Right cardiac atrium (tissue), 5 donors: Measurements from ENCODE around the gene MYOZ2. TPM values are rescaled to one million over a fixed set of nuclear protein-coding genes. Genes with fewer than 3 reads are reported as not detected.

Source experiments
- ATAC-seq, 2 donors: fragments of 200-7000 bp; cut with Tn5 transposase; one replicate each; pipeline versions ENCODE4 v1.8.0 to v1.9.1; 2020; ENCODE audit warnings: moderate library complexity in 2 of 2, mild to moderate bottlenecking in 1 of 2
- DNase-seq, 3 donors: peaks; one replicate each; pipeline ENCODE4 v3.0.0-alpha.2; 2020
- H3K27ac ChIP-seq: one replicate; pipeline ENCODE4 v1.5.1; 2013; ENCODE audit warnings: mild to moderate bottlenecking, low read length, control low read depth, moderate library complexity
- H3K27me3 ChIP-seq: one replicate; pipeline ENCODE4 v1.6.1; 2013; ENCODE audit not compliant: control insufficient read depth, insufficient read depth
- H3K4me1 ChIP-seq: one replicate; pipeline ENCODE4 v1.6.1; 2013; ENCODE audit warnings: low read length; ENCODE audit not compliant: control insufficient read depth, insufficient read depth
- H3K4me3 ChIP-seq: one replicate; pipeline ENCODE4 v1.5.1; 2013; ENCODE audit warnings: low read length, control low read depth
- H3K9me3 ChIP-seq: one replicate; pipeline ENCODE4 v1.6.1; 2013; ENCODE audit warnings: low read length; ENCODE audit not compliant: control insufficient read depth
- WGBS: extraction: QIAGEN DNeasy Blood & Tissue Kit; methylation state at CpG from one replicate; pipeline ENCODE4 v1.1.7; 2013; 5-methylcytosine and 5-hydroxymethylcytosine counted together
- intact Hi-C, 4 donors: fragments of 100-400 bp; cut with DNase I; formaldehyde crosslinking; loops; one replicate each; pipeline versions ENCODE4 v1.11.0 to v1.14.0; 2022 to 2023
- long read RNA-seq, 4 donors: library from polyadenylated mRNA; unstranded; transcript quantifications; one replicate each; pipeline ENCODE4 v2.0.0, GENCODE V29; 2020 to 2021
- polyA plus RNA-seq: library from polyadenylated mRNA; stranded (reverse); fragments of 200-250 nt; gene quantifications from one replicate; pipeline ENCODE4 v1.2.3, GENCODE V29; 2013
- total RNA-seq, 4 donors: library from RNA; stranded (reverse); fragmentation: NEBNext Ultra II Directional; extraction: Animal tissue kit (Norgen Biotek cat#: 25700); gene quantifications; one replicate each; pipeline ENCODE4 v1.2.1, GENCODE V29; 2021
- donor health status: healthy with polysubstance abuse.
- donor health status: DM: no; HTN: yes; CAD: no.
- donor health status: DM: no; HTN: no; CAD: no.
- donor health status: DM: no; HTN: yes; CAD: no; lungs with severe emphysema.
- donor health status: DM: yes; HTN: yes; CAD: no.

MYOZ2 gene
- 100 to 1,000 TPM; 506 to 683 (median 614) TPM for total RNA-seq
- 709 TPM for polyA plus RNA-seq
- long read RNA-seq, donor 1, transcript MYOZ2-201 (6 exons, 2,597 nt): major isoform, 608 of 655 reads
- long read RNA-seq, donor 1, partial matches to known transcripts: 17 of 655 reads
- long read RNA-seq, donor 1, other reads (novel, unspliced or antisense): 30 of 655 reads
- long read RNA-seq, donor 2, transcript MYOZ2-201 (6 exons, 2,597 nt): major isoform, 316 of 350 reads
- long read RNA-seq, donor 2, partial matches to known transcripts: 17 of 350 reads
- long read RNA-seq, donor 2, other reads (novel, unspliced or antisense): 17 of 350 reads
- long read RNA-seq, donor 3, transcript MYOZ2-201 (6 exons, 2,597 nt): major isoform, 891 of 1,179 reads
- long read RNA-seq, donor 3, partial matches to known transcripts: 220 of 1,179 reads
- long read RNA-seq, donor 3, other reads (novel, unspliced or antisense): 68 of 1,179 reads
- long read RNA-seq, donor 4, transcript MYOZ2-201 (6 exons, 2,597 nt): major isoform, 425 of 449 reads
- long read RNA-seq, donor 4, partial matches to known transcripts: 8 of 449 reads
- long read RNA-seq, donor 4, other reads (novel, unspliced or antisense): 16 of 449 reads

DNA sequence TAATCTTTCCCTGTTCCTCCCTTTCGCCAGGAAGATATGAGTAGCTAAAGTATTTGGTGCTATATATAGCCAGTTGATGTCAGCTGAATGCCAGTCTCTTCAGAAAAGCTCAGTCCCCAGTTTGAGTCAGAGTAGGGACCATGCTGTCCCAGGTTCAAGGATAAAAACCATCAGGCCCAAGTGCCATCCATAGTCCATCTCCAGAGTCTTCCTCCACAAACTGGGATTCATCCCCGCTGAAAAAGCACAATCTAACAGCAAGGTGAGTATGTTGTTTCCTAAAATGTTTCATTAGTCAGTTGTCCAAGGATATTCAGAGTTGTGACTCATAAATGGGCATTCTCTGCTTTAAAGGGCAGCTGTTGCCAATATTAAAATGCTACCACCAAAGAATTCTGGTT lies at the start of gene MYOZ2:
MYOZ2 (plus strand) TSS at position 112 of the 401 bp plus-strand sequence. CDS start 694 bp downstream, outside the sequence.
- WGBS: 48% methylated on average over 2 of the region's 2 CpGs

DNA sequence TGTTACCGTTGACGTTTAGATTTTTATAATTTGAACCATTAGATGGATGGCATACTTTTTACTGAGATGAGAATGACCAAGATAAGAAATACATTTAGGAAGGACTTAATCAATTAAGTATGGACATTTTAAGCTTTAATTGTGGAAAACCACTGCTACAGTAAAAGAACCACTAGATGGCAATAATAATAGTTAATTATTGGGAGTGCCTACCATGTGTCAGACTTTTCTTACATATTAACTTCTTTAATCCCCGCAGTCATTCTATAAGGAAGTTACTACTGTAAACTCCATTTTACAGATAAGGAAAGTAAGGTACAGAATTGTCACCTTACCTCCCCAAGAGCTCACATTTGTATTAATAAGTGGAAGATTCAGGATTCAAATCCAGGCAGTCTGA lies 48.5 kb upstream of the MYOZ2 start:
- no peaks in the 10 kb centered on the region for H3K27me3 ChIP-seq
- no peak overlapping the region for H3K4me3 ChIP-seq
- no peaks in the 10 kb centered on the region for H3K9me3 ChIP-seq
- peaks cover under 1% of the 10 kb centered on the region for H3K4me1 ChIP-seq
- DNase-seq: no peak
- intact Hi-C loops: no loop called here
- 79% methylated on average over 3 of the region's 3 CpGs for WGBS
- peak in 1 of 2 donors; percentile 34 for ATAC-seq
- no peak overlapping the region for H3K27ac ChIP-seq

More for the DNA sequence above, at the start of gene MYOZ2:
- no peaks in the 10 kb centered on the region for H3K27me3 ChIP-seq
- H3K4me3 ChIP-seq: peak within 1 kb of the TSS; percentile 70
- ATAC-seq (peak; percentile 87), DNase-seq (no peak)
- peak within 1 kb of the TSS; percentile 92 for H3K27ac ChIP-seq
- intact Hi-C loops: loop anchor here in 1 of 4 donors (10.0 kb wide), 1 partner anchor 91 kb away; no protein-coding TSS in a partner anchor
- peaks cover 7% of the 10 kb centered on the region for H3K4me1 ChIP-seq
- no peaks in the 10 kb centered on the region for H3K9me3 ChIP-seq

DNA sequence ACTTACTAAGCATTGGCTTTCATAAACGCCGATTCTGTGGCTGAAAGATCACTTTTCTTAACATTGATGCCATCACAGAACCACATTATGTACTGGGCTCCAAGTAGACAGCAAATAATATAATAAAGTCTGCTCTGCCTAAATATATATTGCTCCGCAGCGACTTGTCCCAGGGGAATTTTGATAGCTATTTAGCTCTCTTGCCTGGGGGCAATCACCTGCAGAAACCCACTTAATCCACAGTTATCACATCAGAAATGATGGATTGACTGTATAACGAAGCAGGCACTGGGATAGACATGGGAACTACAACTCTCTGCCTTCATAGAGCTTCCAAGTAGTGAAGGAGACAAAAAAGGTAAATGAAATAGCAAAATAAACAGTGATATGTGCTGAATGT lies 48.0 kb upstream of the MYOZ2 start:
- DNase-seq: no peak
- intact Hi-C loops: no loop called here

DNA sequence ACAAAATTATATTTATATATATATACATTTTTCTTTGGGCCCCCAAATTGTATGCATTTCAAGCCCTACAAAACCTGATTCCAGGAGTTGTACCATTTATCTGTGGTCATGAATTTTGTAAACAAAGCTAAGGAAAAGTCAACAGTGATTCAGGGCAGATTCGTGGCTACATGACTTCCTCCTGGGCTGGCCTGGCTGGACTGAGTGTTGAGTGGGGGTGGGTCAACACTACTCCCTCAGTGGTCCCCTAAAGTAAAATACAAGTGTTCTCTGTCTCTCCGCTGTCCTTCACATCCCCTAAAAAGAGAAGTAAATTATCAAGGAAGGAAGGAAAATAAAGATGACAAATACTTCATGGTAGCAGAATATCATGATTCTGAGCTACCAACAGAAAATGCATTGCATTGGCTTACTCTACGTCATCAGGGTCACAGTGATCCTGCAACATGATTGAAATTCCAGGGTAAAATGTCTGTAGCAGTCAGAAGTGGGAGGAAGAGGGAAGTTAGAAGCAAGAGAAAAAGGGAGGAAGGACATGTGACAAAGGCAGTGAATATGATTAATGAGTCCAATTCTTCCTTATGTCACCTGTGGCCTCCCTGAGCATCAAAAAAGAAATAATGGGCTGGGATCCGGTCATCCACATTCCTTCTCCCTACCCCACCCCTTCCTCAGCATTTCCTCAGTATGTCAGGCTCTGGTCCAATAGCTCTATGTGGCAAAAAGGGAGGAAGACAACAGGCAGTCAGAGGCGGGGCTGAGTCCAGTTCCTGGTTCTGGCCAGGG lies 42.4 kb upstream of the MYOZ2 start:
- DNase-seq (peak in 1 of 3 donors; percentile 19), ATAC-seq (peak; percentile 55 to 66)
- no peak overlapping the region for H3K4me3 ChIP-seq
- no peaks in the 10 kb centered on the region for H3K27me3 ChIP-seq
- 61% methylated on average over 5 of the region's 5 CpGs for WGBS
- intact Hi-C loops: no loop called here
- H3K9me3 ChIP-seq: no peaks in the 10 kb centered on the region
- no peak overlapping the region for H3K27ac ChIP-seq
- H3K4me1 ChIP-seq: no peaks in the 10 kb centered on the region

More for the DNA sequence above, 48.0 kb upstream of the MYOZ2 start:
- no peak for ATAC-seq
- Histone ChIP-seq H3K27ac (no peak overlapping the region), H3K27me3 (no peaks in the 10 kb centered on the region), H3K4me1 (no peaks in the 10 kb centered on the region), H3K9me3 (no peaks in the 10 kb centered on the region), H3K4me3 (no peak overlapping the region)
- WGBS: 88% methylated on average over 5 of the region's 5 CpGs

DNA sequence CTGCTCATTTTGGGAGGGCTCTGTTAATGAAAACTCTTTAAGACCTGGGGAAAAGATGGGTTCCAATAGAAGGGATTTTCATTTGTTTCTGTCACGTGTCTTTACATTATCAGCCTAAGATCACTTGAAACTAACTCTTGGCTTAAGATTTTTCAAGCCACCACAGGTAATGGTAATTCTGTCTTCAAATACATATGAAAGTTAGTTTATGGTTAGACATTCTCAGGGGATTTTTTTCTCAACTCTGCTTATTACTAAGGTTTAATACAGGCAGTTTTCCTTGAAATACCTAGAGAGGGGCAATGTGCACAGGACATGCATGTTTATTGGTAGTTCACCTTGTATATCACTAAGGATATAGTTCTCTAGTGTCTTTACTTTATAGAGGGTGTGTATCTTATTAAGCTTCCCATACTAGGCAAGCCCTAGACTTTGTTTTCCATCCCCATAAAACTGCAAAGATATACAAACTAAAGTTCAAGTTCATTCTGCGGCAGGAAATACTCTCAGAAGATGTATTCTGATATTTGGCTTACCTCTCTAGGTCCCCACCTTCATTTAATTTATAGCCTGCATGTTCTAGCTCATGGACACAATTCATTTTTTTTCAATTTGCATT lies 38.2 kb upstream of the MYOZ2 start:
- no peaks in the 10 kb centered on the region for H3K27me3 ChIP-seq
- H3K27ac ChIP-seq: no peak overlapping the region
- DNase-seq (no peak), ATAC-seq (no peak)
- no peak overlapping the region for H3K4me3 ChIP-seq
- no peaks in the 10 kb centered on the region for H3K9me3 ChIP-seq
- 96% methylated on average over 2 of the region's 2 CpGs for WGBS
- intact Hi-C loops: no loop called here
- H3K4me1 ChIP-seq: no peaks in the 10 kb centered on the region

DNA sequence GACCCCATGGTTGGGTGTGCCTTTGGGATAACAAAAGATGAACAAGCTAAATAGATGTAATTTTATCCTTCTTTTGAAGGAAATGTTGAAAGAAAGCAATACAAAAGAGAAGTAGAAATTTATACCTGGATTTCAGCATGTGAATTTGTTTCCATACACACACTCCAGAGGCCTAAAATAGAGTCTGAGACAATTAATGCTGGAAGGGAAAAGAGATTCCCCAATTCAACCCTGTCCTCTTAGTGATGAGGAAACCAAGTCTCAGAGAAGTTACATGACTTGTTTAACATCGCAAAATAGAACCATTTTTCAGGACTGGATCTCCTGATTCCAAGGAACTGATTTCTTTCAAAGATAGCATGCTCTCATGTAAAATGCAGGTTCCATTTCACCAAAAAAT lies 37.3 kb upstream of the MYOZ2 start:
- DNase-seq (no peak), ATAC-seq (no peak)
- no peaks in the 10 kb centered on the region for H3K9me3 ChIP-seq
- 94% methylated on average over 1 of the region's 1 CpG for WGBS
- H3K27me3 ChIP-seq: no peaks in the 10 kb centered on the region
- no peak overlapping the region for H3K4me3 ChIP-seq
- intact Hi-C loops: no loop called here
- H3K4me1 ChIP-seq: peaks cover 2% of the 10 kb centered on the region
- H3K27ac ChIP-seq: no peak overlapping the region

DNA sequence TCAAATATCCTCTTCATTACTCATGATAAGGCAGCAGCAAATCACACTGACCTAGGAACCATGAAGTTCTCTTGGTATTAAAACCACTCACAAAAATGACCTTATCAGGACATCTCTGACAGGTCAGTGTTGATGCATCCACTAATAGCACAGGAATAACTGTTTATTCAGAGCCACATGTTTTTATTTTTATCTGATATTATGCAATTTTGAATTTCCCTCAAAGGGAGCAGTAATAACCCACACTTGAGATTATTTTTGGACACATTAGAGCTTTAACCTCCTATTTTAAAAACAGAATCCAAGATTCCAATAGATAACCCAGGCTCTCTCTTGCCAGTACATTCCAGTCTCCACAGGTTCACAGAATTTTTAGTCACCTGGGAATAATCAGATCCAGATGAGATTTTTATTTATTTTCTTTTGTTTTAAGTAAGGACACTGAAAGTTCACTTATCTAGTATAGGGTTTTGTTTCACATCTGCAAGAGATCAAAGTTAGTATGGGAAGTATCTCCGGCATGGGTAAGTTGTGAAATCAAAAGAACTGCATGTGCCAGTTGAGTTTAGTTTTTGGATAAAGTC lies 36.3 kb upstream of the MYOZ2 start:
- Histone ChIP-seq H3K27me3 (no peaks in the 10 kb centered on the region), H3K4me1 (peaks cover 2% of the 10 kb centered on the region), H3K27ac (no peak overlapping the region), H3K4me3 (no peak overlapping the region), H3K9me3 (no peaks in the 10 kb centered on the region)
- ATAC-seq (peak in 1 of 2 donors; percentile 18), DNase-seq (no peak)
- intact Hi-C loops: no loop called here
- WGBS: 1% methylated on average over 1 of the region's 1 CpG

DNA sequence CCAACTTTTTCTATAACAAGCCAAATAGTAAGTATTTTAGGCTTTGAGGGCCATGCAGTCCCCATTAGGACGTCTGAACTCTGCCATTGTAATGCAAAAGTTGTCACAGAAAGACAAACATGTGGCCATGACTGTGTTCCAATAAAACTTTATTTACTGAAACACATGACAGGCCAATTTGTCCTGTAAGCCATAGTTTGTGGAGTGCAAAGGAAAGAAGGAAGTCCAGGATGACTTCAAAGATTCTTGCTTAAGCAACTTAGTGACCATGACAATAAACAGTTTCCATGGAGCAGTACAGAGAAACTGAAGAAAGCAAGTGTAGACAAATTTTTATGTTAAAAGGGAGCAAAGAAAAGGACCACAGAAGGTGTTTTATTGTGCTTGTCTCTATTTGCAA lies 35.0 kb upstream of the MYOZ2 start:
- Histone ChIP-seq H3K27ac (no peak overlapping the region), H3K4me1 (peaks cover 2% of the 10 kb centered on the region), H3K9me3 (no peaks in the 10 kb centered on the region), H3K4me3 (no peak overlapping the region), H3K27me3 (no peaks in the 10 kb centered on the region)
- ATAC-seq: no peak
- intact Hi-C loops: no loop called here
- no peak for DNase-seq
- WGBS: 69% methylated on average over 1 of the region's 1 CpG

DNA sequence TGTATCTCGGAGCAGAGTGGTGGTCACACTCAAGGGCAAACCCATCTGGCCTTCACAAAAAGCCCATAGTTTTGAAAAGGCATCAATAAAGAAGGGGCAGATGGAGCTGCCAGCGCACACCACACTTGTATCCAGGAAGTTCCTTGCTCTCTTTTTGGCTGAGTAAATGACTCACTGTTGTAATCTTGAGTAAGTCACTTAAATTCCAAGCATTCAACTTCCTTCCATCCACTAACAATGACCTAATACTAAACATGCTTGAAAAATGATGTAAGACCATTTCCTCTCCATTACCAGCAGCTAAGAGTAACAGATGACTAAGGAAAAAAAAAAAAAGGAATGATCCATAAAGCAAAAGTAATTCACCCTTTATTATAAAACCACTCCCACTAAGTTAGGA lies 32.4 kb upstream of the MYOZ2 start:
- Histone ChIP-seq H3K27me3 (no peaks in the 10 kb centered on the region), H3K27ac (no peak overlapping the region), H3K9me3 (no peaks in the 10 kb centered on the region), H3K4me3 (no peak overlapping the region), H3K4me1 (peaks cover 2% of the 10 kb centered on the region)
- intact Hi-C loops: no loop called here
- WGBS: 17% methylated on average over 2 of the region's 2 CpGs
- DNase-seq (peak; percentile 31 to 63 (median 49)), ATAC-seq (peak; percentile 75 to 95)

DNA sequence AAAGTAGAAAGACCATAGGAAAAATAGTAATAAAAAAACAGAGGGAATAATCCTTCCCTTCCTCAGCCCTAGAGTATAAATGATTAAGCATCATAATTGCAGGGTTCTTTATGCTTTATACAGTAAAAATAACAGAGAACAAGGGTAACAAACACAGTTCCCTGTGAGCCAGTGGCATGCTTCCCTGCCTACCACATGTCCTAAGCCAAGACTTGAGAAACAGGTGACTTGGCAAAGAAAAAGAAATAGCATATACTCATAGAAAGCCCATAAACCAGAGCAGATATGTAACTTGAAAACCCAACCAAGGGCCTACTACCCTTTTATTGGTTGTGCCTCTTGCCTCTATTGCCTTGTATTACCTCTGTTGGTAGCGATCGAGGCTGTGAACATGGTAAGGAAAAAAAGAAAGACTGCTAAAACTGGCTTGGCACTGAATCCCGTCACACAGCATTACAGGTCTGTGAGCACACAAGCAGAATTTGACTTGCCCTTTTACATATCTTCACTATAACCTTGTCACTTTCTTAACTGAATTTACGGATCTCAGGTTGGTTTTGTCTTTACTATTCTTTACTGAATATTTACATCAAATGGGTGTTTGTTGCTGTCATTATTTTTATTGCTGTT lies 30.9 kb upstream of the MYOZ2 start:
- intact Hi-C loops: no loop called here
- no peak overlapping the region for H3K4me3 ChIP-seq
- DNase-seq: no peak
- no peak overlapping the region for H3K27ac ChIP-seq
- H3K4me1 ChIP-seq: peaks cover 2% of the 10 kb centered on the region
- ATAC-seq: peak in 1 of 2 donors; percentile 13
- no peaks in the 10 kb centered on the region for H3K9me3 ChIP-seq
- 57% methylated on average over 4 of the region's 4 CpGs for WGBS
- H3K27me3 ChIP-seq: no peaks in the 10 kb centered on the region
